ENCODE results near the gene CDK5R1. TPM values are rescaled to one million over a fixed set of nuclear protein-coding genes. Genes with fewer than 3 reads are reported as not detected.
"Not testable (repeated sequence)": the region's sequence is repeated elsewhere in the genome, so short reads cannot be mapped to it uniquely, and the experiment has no call there.

Gene CDK5R1
- total RNA-seq, 3 donors from 2014 or later (not counting 1 experiment from before 2014, with no cell fraction given), result 3.7 to 12.3 (median 7.4) TPM

- DNase-seq (no peak), ATAC-seq (no peak)
- WGBS (ENCODE audit: insufficient coverage), result 32% methylated on average over 6 of the region's 6 CpGs
- H3K27ac ChIP-seq (ENCODE audit: low read length), result no peak overlapping the region
- peaks cover 8% of the 10 kb centered on the region for H3K36me3 Mint-ChIP-seq
- peaks cover 22% of the 10 kb centered on the region for H3K36me3 ChIP-seq (ENCODE audit: control insufficient read depth, insufficient read depth, low read length)
- no peaks in the 10 kb centered on the region for H3K9me3 Mint-ChIP-seq
- peaks cover 31 to 35% of the 10 kb centered on the region in 2 donors for H3K4me1 Mint-ChIP-seq
- H3K27ac Mint-ChIP-seq, result peak overlapping the region; percentile 82 to 95
- no peak for TF ChIP-seq CTCF (IDR thresholded peaks at IDR 0.05)
- peak overlapping the region; percentile 86 for H3K4me3 ChIP-seq (ENCODE audit: low read length)
- H3K27me3 Mint-ChIP-seq (ENCODE audit: low read depth in 2 of 2), result no peaks in the 10 kb centered on the region
- intact Hi-C loops (cut with micrococcal nuclease), result loop anchor here (10.0 kb wide), 1 partner anchor 191 kb away; no protein-coding TSS in a partner anchor
- no peaks in the 10 kb centered on the region for H3K9me3 ChIP-seq (ENCODE audit: control insufficient read depth, insufficient read depth, low read length)
- peaks cover 12% of the 10 kb centered on the region for H3K4me1 ChIP-seq (ENCODE audit: control insufficient read depth, insufficient read depth, low read length)
- H3K27me3 ChIP-seq (ENCODE audit: control insufficient read depth, insufficient read depth, low read length), result no peaks in the 10 kb centered on the region
- peak overlapping the region; percentile 86 for H3K4me3 Mint-ChIP-seq
Observed at GRCh38 chr17:32445497-32445896, 41.3 kb upstream of the CDK5R1 start.

- 63% methylated on average over 2 of the region's 2 CpGs for WGBS (ENCODE audit: insufficient coverage)
- intact Hi-C loops (cut with micrococcal nuclease), result loop anchor here (10.0 kb wide), 1 partner anchor 191 kb away; no protein-coding TSS in a partner anchor
- no peak overlapping the region for H3K4me3 ChIP-seq (ENCODE audit: low read length)
Observed at GRCh38 chr17:32445971-32446370, 40.8 kb upstream of the CDK5R1 start.

DNA sequence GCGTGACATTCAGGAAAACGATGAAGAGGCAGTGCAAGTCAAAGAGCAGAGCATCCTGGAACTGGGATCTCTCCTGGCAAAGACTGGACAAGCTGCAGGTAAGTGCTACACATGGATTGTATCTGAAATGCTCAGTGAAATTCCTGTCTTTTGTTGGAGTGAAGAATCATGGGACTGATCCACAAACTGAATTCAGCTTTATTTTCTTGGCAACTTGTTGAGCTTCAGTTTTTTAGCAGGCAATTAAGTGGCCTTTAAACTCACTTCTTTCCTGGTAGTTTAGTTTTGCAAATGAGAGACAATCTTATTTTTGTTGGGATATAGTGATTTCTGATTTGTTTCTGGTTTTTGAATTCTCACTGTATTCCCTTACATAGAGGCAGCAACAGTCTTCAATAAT lies 39.8 kb upstream of the CDK5R1 start:
- no peak for TF ChIP-seq CTCF (IDR thresholded peaks at IDR 0.05)
- Mint-ChIP-seq H3K27ac (peak overlapping the region in 1 of 2 donors; percentile 55), H3K36me3 (peaks cover 13% of the 10 kb centered on the region), H3K4me1 (peaks cover 31 to 38% of the 10 kb centered on the region in 2 donors), H3K4me3 (peak overlapping the region; percentile 43), H3K9me3 (no peaks in the 10 kb centered on the region), H3K27me3 (ENCODE audit: low read depth in 2 of 2) (no peaks in the 10 kb centered on the region)
- ATAC-seq, result no peak
- Histone ChIP-seq H3K27ac (ENCODE audit: low read length) (no peak overlapping the region), H3K9me3 (ENCODE audit: control insufficient read depth, insufficient read depth, low read length) (no peaks in the 10 kb centered on the region), H3K4me1 (ENCODE audit: control insufficient read depth, insufficient read depth, low read length) (peaks cover 12% of the 10 kb centered on the region), H3K36me3 (ENCODE audit: control insufficient read depth, insufficient read depth, low read length) (peaks cover 36% of the 10 kb centered on the region), H3K27me3 (ENCODE audit: control insufficient read depth, insufficient read depth, low read length) (no peaks in the 10 kb centered on the region), H3K4me3 (ENCODE audit: low read length) (no peak overlapping the region)
- no peak for DNase-seq
- 87% methylated on average over 2 of the region's 2 CpGs for WGBS (ENCODE audit: insufficient coverage)
- intact Hi-C loops (cut with micrococcal nuclease), result loop anchor here (10.0 kb wide), 1 partner anchor 192 kb away; no protein-coding TSS in a partner anchor

More at GRCh38 chr17:32445971-32446370, 40.8 kb upstream of the CDK5R1 start:
- Histone ChIP-seq H3K4me1 (ENCODE audit: control insufficient read depth, insufficient read depth, low read length) (peaks cover 12% of the 10 kb centered on the region), H3K36me3 (ENCODE audit: control insufficient read depth, insufficient read depth, low read length) (peaks cover 26% of the 10 kb centered on the region), H3K27ac (ENCODE audit: low read length) (no peak overlapping the region), H3K9me3 (ENCODE audit: control insufficient read depth, insufficient read depth, low read length) (no peaks in the 10 kb centered on the region), H3K27me3 (ENCODE audit: control insufficient read depth, insufficient read depth, low read length) (no peaks in the 10 kb centered on the region)
- no peak for ATAC-seq
- H3K9me3 Mint-ChIP-seq, result no peaks in the 10 kb centered on the region
- peak overlapping the region; percentile 82 to 95 for H3K27ac Mint-ChIP-seq
- TF ChIP-seq CTCF (IDR thresholded peaks at IDR 0.05), result no peak
- peaks cover 31 to 38% of the 10 kb centered on the region in 2 donors for H3K4me1 Mint-ChIP-seq
- peaks cover 13% of the 10 kb centered on the region for H3K36me3 Mint-ChIP-seq
- peak overlapping the region; percentile 86 for H3K4me3 Mint-ChIP-seq
- DNase-seq, result no peak
- no peaks in the 10 kb centered on the region for H3K27me3 Mint-ChIP-seq (ENCODE audit: low read depth in 2 of 2)

DNA sequence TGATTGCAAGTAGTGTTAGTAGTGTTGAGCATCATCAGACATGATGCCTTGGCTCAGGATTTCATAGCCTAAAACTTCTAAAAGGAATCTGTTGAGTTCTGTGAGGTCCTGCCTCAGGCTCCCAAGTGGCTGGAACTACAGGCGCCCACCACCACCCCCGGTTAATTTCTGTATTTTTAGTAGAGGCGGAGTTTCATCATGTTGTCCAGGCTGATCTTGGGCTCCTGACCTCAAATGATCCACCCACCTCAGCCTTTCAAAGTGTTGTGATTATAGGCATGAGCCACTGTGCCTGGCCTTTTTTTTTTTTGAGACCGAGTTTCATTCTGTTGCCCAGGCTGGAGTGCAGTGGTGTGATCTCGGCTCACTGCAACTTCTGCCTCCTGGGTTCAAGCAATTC lies 36.8 kb upstream of the CDK5R1 start:
- H3K4me1 Mint-ChIP-seq, result peaks cover 27 to 36% of the 10 kb centered on the region in 2 donors
- no peak overlapping the region for H3K27ac Mint-ChIP-seq
- ATAC-seq, result no peak
- Histone ChIP-seq H3K36me3 (ENCODE audit: control insufficient read depth, insufficient read depth, low read length) (peaks cover 66% of the 10 kb centered on the region), H3K4me1 (ENCODE audit: control insufficient read depth, insufficient read depth, low read length) (peaks cover 5% of the 10 kb centered on the region), H3K27me3 (ENCODE audit: control insufficient read depth, insufficient read depth, low read length) (no peaks in the 10 kb centered on the region), H3K27ac (ENCODE audit: low read length) (no peak overlapping the region), H3K9me3 (ENCODE audit: control insufficient read depth, insufficient read depth, low read length) (no peaks in the 10 kb centered on the region), H3K4me3 (ENCODE audit: low read length) (no peak overlapping the region)
- H3K36me3 Mint-ChIP-seq, result peaks cover 20% of the 10 kb centered on the region
- no peak overlapping the region for H3K4me3 Mint-ChIP-seq
- intact Hi-C loops (cut with micrococcal nuclease), result loop anchor here (10.0 kb wide), 1 partner anchor 195 kb away; no protein-coding TSS in a partner anchor
- DNase-seq, result no peak
- TF ChIP-seq CTCF (IDR thresholded peaks at IDR 0.05), result no peak
- H3K9me3 Mint-ChIP-seq, result no peaks in the 10 kb centered on the region
- no peaks in the 10 kb centered on the region for H3K27me3 Mint-ChIP-seq (ENCODE audit: low read depth in 2 of 2)
- WGBS (ENCODE audit: insufficient coverage), result 100% methylated on average over 5 of the region's 5 CpGs

GRCh38 chr17:32450379-32450778 lies 36.4 kb upstream of the CDK5R1 start:
- ATAC-seq; intact Hi-C loops (cut with micrococcal nuclease); DNase-seq; H3K27ac ChIP-seq (ENCODE audit: low read length); H3K4me3 Mint-ChIP-seq; H3K9me3 Mint-ChIP-seq; H3K27me3 Mint-ChIP-seq (ENCODE audit: low read depth in 2 of 2); H3K4me1 ChIP-seq (ENCODE audit: control insufficient read depth, insufficient read depth, low read length); H3K4me3 ChIP-seq (ENCODE audit: low read length); H3K9me3 ChIP-seq (ENCODE audit: control insufficient read depth, insufficient read depth, low read length); H3K27me3 ChIP-seq (ENCODE audit: control insufficient read depth, insufficient read depth, low read length): not testable (repeated sequence)
- H3K36me3 Mint-ChIP-seq, result peaks cover 23% of the 10 kb centered on the region
- peaks cover 23 to 32% of the 10 kb centered on the region in 2 donors for H3K4me1 Mint-ChIP-seq
- peak overlapping the region in 1 of 2 donors; percentile 51 for H3K27ac Mint-ChIP-seq
- H3K36me3 ChIP-seq (ENCODE audit: control insufficient read depth, insufficient read depth, low read length), result peaks cover 70% of the 10 kb centered on the region
- 98% methylated on average over 6 of the region's 6 CpGs for WGBS (ENCODE audit: insufficient coverage)

Data from natural killer cell (primary cell).